Ovary (tissue), 3 donors: ENCODE results near the gene HSDL1.

ENCODE experiments used
- EP300 ChIP-seq: sonication (generic); formaldehyde crosslinking; IDR thresholded peaks from one replicate; pipeline ENCODE4 v1.6.1; 2017; ENCODE audit warnings: antibody characterized with exemption
- POLR2A ChIP-seq: fragments of 450-650 bp; IDR thresholded peaks from one replicate; pipeline ENCODE4 v1.6.1; 2017; ENCODE audit warnings: antibody characterized with exemption, mild to moderate bottlenecking, moderate library complexity
- TF ChIP-seq, protein P1 (sequence below), 3 donors: fragments of 450-650 bp in 2 of 3; fragments of 200-600 bp in 1 of 3; IDR thresholded peaks; one replicate each; pipeline versions ENCODE4 v1.5.1 to v1.8.0; 2016 to 2022; ENCODE audit warnings: antibody characterized with exemption in 3 of 3, mild to moderate bottlenecking in 1 of 3
- donor health status: DM: no; HTN: no; CAD: no.

DNA sequence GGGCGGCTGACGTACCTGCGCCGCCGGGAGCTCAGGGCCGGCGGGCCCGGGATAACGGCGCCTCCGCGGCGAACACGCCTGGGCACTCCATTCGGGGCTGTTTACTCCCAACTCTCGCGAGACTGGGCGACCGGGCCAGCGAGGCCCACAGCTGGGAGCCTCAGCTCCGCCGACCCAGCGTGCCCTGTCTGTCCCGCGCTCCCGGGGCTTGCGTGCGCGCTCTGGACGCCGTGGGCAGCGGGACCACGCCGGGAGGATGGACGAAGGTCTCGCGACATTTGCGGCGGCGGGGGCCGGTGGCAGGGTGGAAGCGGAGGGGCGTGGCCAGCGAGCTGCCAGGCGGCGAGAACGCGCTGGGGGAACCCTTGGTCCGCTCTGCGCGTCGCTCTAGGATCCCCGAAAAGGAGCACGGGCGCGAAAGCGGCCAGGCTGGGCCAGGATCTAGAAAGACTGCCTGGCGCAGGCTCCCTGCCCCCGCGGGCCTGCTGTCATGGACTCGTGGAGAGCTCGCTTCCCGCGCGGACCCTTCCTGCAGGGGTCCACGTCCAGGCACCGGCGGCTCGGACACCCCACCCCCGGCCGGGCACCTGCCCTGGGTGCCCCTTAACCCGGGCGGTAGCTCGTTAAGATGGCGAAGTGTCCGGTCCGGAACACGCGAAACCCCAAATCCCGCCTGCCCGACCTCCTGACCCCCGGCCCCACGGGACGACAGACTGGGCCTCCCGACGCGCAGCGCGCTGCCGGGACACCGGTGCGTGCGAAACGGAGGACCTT lies 28.1 kb downstream of the HSDL1 start, which contains the start of gene MBTPS1:
- peak; percentile 72 for TF ChIP-seq POLR2A
- TF ChIP-seq, protein P1, sequence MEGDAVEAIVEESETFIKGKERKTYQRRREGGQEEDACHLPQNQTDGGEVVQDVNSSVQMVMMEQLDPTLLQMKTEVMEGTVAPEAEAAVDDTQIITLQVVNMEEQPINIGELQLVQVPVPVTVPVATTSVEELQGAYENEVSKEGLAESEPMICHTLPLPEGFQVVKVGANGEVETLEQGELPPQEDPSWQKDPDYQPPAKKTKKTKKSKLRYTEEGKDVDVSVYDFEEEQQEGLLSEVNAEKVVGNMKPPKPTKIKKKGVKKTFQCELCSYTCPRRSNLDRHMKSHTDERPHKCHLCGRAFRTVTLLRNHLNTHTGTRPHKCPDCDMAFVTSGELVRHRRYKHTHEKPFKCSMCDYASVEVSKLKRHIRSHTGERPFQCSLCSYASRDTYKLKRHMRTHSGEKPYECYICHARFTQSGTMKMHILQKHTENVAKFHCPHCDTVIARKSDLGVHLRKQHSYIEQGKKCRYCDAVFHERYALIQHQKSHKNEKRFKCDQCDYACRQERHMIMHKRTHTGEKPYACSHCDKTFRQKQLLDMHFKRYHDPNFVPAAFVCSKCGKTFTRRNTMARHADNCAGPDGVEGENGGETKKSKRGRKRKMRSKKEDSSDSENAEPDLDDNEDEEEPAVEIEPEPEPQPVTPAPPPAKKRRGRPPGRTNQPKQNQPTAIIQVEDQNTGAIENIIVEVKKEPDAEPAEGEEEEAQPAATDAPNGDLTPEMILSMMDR (IDR thresholded peaks at IDR 0.05) = peak in 2 of 3 donors; percentile 10 to 61
- TF ChIP-seq EP300 = no peak
